Breast epithelium (tissue), 3 donors: Measurements from ENCODE around the gene SPPL3.

ENCODE experiments used
- POLR2AphosphoS5 ChIP-seq, 3 donors: sonication (generic); formaldehyde crosslinking; IDR thresholded peaks; one replicate each; pipeline ENCODE4 v1.6.1; 2017; ENCODE audit warnings: antibody characterized with exemption in 3 of 3
- TF ChIP-seq, protein P1 (sequence below), 3 donors: fragments of 450-650 bp; IDR thresholded peaks; one replicate each; pipeline ENCODE4 v1.5.1; 2016 to 2017; ENCODE audit warnings: antibody characterized with exemption in 3 of 3, mild to moderate bottlenecking in 3 of 3, moderate library complexity in 3 of 3

DNA sequence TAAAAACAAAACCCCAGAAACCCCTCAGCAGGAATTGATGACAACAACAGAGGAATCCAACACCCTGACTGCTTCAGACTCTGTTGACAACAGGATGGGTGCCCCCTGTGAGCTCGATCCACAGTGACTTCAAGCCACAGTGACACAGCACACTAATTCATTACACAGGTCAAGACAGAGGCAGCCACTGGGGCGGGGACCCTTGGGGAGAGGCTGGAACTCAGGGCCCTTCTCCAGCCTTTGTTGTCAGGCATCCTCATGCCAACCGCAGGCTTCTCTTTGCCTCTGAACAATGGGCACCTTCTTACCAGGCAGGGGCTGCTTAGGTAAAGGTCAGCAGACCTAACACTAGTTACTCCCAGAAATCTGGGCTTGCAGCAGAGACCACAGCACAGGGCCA is 140.9 kb downstream of the SPPL3 start:
- TF ChIP-seq POLR2AphosphoS5 (IDR thresholded peaks at IDR 0.05): no peak
- TF ChIP-seq, protein P1, sequence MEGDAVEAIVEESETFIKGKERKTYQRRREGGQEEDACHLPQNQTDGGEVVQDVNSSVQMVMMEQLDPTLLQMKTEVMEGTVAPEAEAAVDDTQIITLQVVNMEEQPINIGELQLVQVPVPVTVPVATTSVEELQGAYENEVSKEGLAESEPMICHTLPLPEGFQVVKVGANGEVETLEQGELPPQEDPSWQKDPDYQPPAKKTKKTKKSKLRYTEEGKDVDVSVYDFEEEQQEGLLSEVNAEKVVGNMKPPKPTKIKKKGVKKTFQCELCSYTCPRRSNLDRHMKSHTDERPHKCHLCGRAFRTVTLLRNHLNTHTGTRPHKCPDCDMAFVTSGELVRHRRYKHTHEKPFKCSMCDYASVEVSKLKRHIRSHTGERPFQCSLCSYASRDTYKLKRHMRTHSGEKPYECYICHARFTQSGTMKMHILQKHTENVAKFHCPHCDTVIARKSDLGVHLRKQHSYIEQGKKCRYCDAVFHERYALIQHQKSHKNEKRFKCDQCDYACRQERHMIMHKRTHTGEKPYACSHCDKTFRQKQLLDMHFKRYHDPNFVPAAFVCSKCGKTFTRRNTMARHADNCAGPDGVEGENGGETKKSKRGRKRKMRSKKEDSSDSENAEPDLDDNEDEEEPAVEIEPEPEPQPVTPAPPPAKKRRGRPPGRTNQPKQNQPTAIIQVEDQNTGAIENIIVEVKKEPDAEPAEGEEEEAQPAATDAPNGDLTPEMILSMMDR (IDR thresholded peaks at IDR 0.05): no peak
